Karpas-422 (cell line): Measurements from ENCODE around the gene PITRM1. TPM values are rescaled to one million over a fixed set of nuclear protein-coding genes. Genes with fewer than 3 reads are reported as not detected.

Experiments
- DNase-seq: peaks from one replicate; pipeline ENCODE4 v3.0.0-alpha.2; 2015
- H2AFZ ChIP-seq: fragments of 200-600 bp; sonication (generic); 2 replicates; pipeline ENCODE4 v1.6.1; 2014; ENCODE audit warnings: antibody characterized with exemption, low read length, mixed read lengths
- H3K27ac ChIP-seq: fragments of 200-600 bp; sonication (generic); 2 replicates; pipeline ENCODE4 v1.5.1; 2014; ENCODE audit warnings: mild to moderate bottlenecking, low read length, moderate library complexity
- H3K27me3 ChIP-seq: fragments of 200-600 bp; sonication (generic); 2 replicates; pipeline ENCODE4 v1.6.1; 2014; ENCODE audit warnings: low read length, mixed read lengths
- H3K36me3 ChIP-seq: fragments of 200-600 bp; sonication (generic); 2 replicates; pipeline ENCODE4 v1.6.1; 2014; ENCODE audit warnings: low read length, mixed read lengths; ENCODE audit not compliant: insufficient read depth
- H3K4me1 ChIP-seq: fragments of 200-600 bp; sonication (generic); 2 replicates; pipeline ENCODE4 v1.6.1; 2014; ENCODE audit warnings: mild to moderate bottlenecking, low read length, mixed read lengths
- H3K4me2 ChIP-seq: fragments of 200-600 bp; sonication (generic); 2 replicates; pipeline ENCODE4 v1.6.1; 2014; ENCODE audit warnings: low read length, low read depth, mild to moderate bottlenecking; ENCODE audit not compliant: poor library complexity, severe bottlenecking
- H3K4me3 ChIP-seq: fragments of 200-600 bp; sonication (generic); 2 replicates; pipeline ENCODE4 v1.5.1; 2014; ENCODE audit warnings: mild to moderate bottlenecking, antibody characterized with exemption, low read length, mixed read lengths
- H3K79me2 ChIP-seq: fragments of 200-600 bp; sonication (generic); 2 replicates; pipeline ENCODE4 v1.6.1; 2014; ENCODE audit warnings: mild to moderate bottlenecking, low read length, mixed read lengths
- H3K9ac ChIP-seq: fragments of 200-600 bp; sonication (generic); 2 replicates; pipeline ENCODE4 v1.6.0; 2014; ENCODE audit warnings: low read length
- H3K9me2 ChIP-seq: fragments of 200-600 bp; sonication (generic), shearing (Covaris generic); replicated peaks from 2 replicates; pipeline ENCODE4 v1.6.0; 2014; ENCODE audit warnings: mild to moderate bottlenecking, low read length, moderate library complexity; ENCODE audit not compliant: insufficient read depth
- H3K9me3 ChIP-seq: fragments of 300-700, 200-600 bp; sonication (generic); 2 replicates; pipeline ENCODE4 v1.6.1; 2014; ENCODE audit warnings: low read length, mixed read lengths
- H4K20me1 ChIP-seq: fragments of 200-600 bp; sonication (generic); 2 replicates; pipeline ENCODE4 v1.6.1; 2014; ENCODE audit warnings: mild to moderate bottlenecking, antibody characterized with exemption, low read length, low read depth; ENCODE audit not compliant: insufficient read depth
- total RNA-seq: library from RNA; depleted of rRNA; stranded (reverse); fragments of >200 nt; shearing (Covaris generic); gene quantifications from 2 replicates; pipeline ENCODE4 v1.2.3, GENCODE V29; 2014; ENCODE audit warnings: low replicate concordance

Gene PITRM1
- total RNA-seq, 1 experiment from 2014 or later, result 29.5 TPM

GRCh38 chr10:3152566-3152935 is 20.0 kb downstream of the PITRM1 start:
- Histone ChIP-seq H3K9me2 (no peaks in the 10 kb centered on the region), H3K36me3 (peaks cover 16% of the 10 kb centered on the region), H3K79me2 (no peaks in the 10 kb centered on the region)

GRCh38 chr10:3151889-3152565 is 20.6 kb downstream of the PITRM1 start:
- Histone ChIP-seq H3K9ac (no peak overlapping the region), H3K27ac (no peak overlapping the region), H3K4me1 (no peaks in the 10 kb centered on the region), H2AFZ (no peak overlapping the region), H3K9me2 (no peaks in the 10 kb centered on the region), H4K20me1 (no peaks in the 10 kb centered on the region), H3K36me3 (peaks cover 11% of the 10 kb centered on the region), H3K4me3 (no peak overlapping the region), H3K79me2 (no peaks in the 10 kb centered on the region), H3K9me3 (no peaks in the 10 kb centered on the region), H3K27me3 (no peaks in the 10 kb centered on the region), H3K4me2 (no peak overlapping the region)
- no peak for DNase-seq

More at GRCh38 chr10:3152566-3152935, 20.0 kb downstream of the PITRM1 start:
- no peak for DNase-seq
- H3K4me2 ChIP-seq, result no peak overlapping the region
- no peaks in the 10 kb centered on the region for H3K9me3 ChIP-seq
- no peaks in the 10 kb centered on the region for H4K20me1 ChIP-seq
- H3K4me3 ChIP-seq, result no peak overlapping the region
- H3K27me3 ChIP-seq, result no peaks in the 10 kb centered on the region
- no peak overlapping the region for H2AFZ ChIP-seq
- no peak overlapping the region for H3K27ac ChIP-seq
- no peaks in the 10 kb centered on the region for H3K4me1 ChIP-seq
- no peak overlapping the region for H3K9ac ChIP-seq

- Histone ChIP-seq H3K9me3 (no peaks in the 10 kb centered on the region), H2AFZ (no peak overlapping the region), H3K4me3 (no peak overlapping the region), H3K9ac (no peak overlapping the region), H3K27me3 (no peaks in the 10 kb centered on the region), H3K4me1 (no peaks in the 10 kb centered on the region), H3K4me2 (no peak overlapping the region), H3K9me2 (no peaks in the 10 kb centered on the region), H3K79me2 (no peaks in the 10 kb centered on the region), H4K20me1 (no peaks in the 10 kb centered on the region), H3K36me3 (peaks cover 11% of the 10 kb centered on the region), H3K27ac (no peak overlapping the region)
- DNase-seq, result no peak
These were observed 21.6 kb downstream of the PITRM1 start for GRCh38 chr10:3150961-3151360.

- Histone ChIP-seq H2AFZ (no peak overlapping the region), H3K27ac (no peak overlapping the region), H3K9me2 (no peaks in the 10 kb centered on the region), H3K27me3 (no peaks in the 10 kb centered on the region), H3K79me2 (no peaks in the 10 kb centered on the region), H3K36me3 (peaks cover 9% of the 10 kb centered on the region), H3K9me3 (no peaks in the 10 kb centered on the region), H3K9ac (no peak overlapping the region), H3K4me1 (no peaks in the 10 kb centered on the region), H4K20me1 (no peaks in the 10 kb centered on the region), H3K4me3 (no peak overlapping the region), H3K4me2 (no peak overlapping the region)
- no peak for DNase-seq
These were observed 22.2 kb downstream of the PITRM1 start for GRCh38 chr10:3150366-3150765.

GRCh38 chr10:3149918-3150317 is 22.7 kb downstream of the PITRM1 start:
- no peaks in the 10 kb centered on the region for H3K27me3 ChIP-seq
- H4K20me1 ChIP-seq, result no peaks in the 10 kb centered on the region
- peaks cover 13% of the 10 kb centered on the region for H3K36me3 ChIP-seq
- H3K4me3 ChIP-seq, result no peak overlapping the region
- no peaks in the 10 kb centered on the region for H3K9me2 ChIP-seq
- DNase-seq, result no peak
- H3K4me1 ChIP-seq, result no peaks in the 10 kb centered on the region
- no peaks in the 10 kb centered on the region for H3K9me3 ChIP-seq
- no peak overlapping the region for H3K9ac ChIP-seq
- no peak overlapping the region for H3K27ac ChIP-seq
- no peak overlapping the region for H2AFZ ChIP-seq
- H3K79me2 ChIP-seq, result no peaks in the 10 kb centered on the region
- no peak overlapping the region for H3K4me2 ChIP-seq

- no peak for DNase-seq
These were observed 23.6 kb downstream of the PITRM1 start for GRCh38 chr10:3148994-3149393.

GRCh38 chr10:3148041-3148440 is 24.5 kb downstream of the PITRM1 start:
- no peaks in the 10 kb centered on the region for H4K20me1 ChIP-seq
- H3K9me3 ChIP-seq, result no peaks in the 10 kb centered on the region
- no peaks in the 10 kb centered on the region for H3K27me3 ChIP-seq
- no peaks in the 10 kb centered on the region for H3K79me2 ChIP-seq
- H3K36me3 ChIP-seq, result peaks cover 15% of the 10 kb centered on the region
- no peak overlapping the region for H3K9ac ChIP-seq
- H2AFZ ChIP-seq, result no peak overlapping the region
- H3K4me2 ChIP-seq, result no peak overlapping the region
- H3K9me2 ChIP-seq, result no peaks in the 10 kb centered on the region
- no peak overlapping the region for H3K4me3 ChIP-seq
- no peaks in the 10 kb centered on the region for H3K4me1 ChIP-seq
- DNase-seq, result no peak
- no peak overlapping the region for H3K27ac ChIP-seq

More at GRCh38 chr10:3148994-3149393, 23.6 kb downstream of the PITRM1 start:
- H3K4me3 ChIP-seq, result no peak overlapping the region
- H3K9ac ChIP-seq, result no peak overlapping the region
- H3K27me3 ChIP-seq, result no peaks in the 10 kb centered on the region
- no peaks in the 10 kb centered on the region for H3K9me3 ChIP-seq
- H3K4me1 ChIP-seq, result no peaks in the 10 kb centered on the region
- no peaks in the 10 kb centered on the region for H3K79me2 ChIP-seq
- no peaks in the 10 kb centered on the region for H4K20me1 ChIP-seq
- H2AFZ ChIP-seq, result no peak overlapping the region
- H3K4me2 ChIP-seq, result no peak overlapping the region
- no peak overlapping the region for H3K27ac ChIP-seq
- H3K9me2 ChIP-seq, result no peaks in the 10 kb centered on the region
- peaks cover 7% of the 10 kb centered on the region; the same call in 1 of the 2 replicates for H3K36me3 ChIP-seq

- peaks cover 16% of the 10 kb centered on the region for H3K36me3 ChIP-seq
These were observed 25.3 kb downstream of the PITRM1 start for GRCh38 chr10:3147117-3147820.

More at GRCh38 chr10:3147117-3147820, 25.3 kb downstream of the PITRM1 start:
- Histone ChIP-seq H3K9me3 (no peaks in the 10 kb centered on the region), H3K9ac (no peak overlapping the region), H2AFZ (no peak overlapping the region), H3K4me2 (no peak overlapping the region), H3K9me2 (no peaks in the 10 kb centered on the region), H4K20me1 (no peaks in the 10 kb centered on the region), H3K27me3 (no peaks in the 10 kb centered on the region), H3K4me1 (no peaks in the 10 kb centered on the region), H3K27ac (no peak overlapping the region), H3K4me3 (no peak overlapping the region), H3K79me2 (no peaks in the 10 kb centered on the region)
- DNase-seq, result no peak
